ENCODE data around the gene FTH1.
"Not testable (repeated sequence)": the region's sequence is repeated elsewhere in the genome, so short reads cannot be mapped to it uniquely, and the experiment has no call there.

The FTH1 gene

GRCh38 chr11:61955422-61956135, 11.9 kb downstream of the FTH1 start:
- peak overlapping the region; percentile 42 for H3K4me2 ChIP-seq (ENCODE audit: low read length)
- H3K79me2 ChIP-seq: no peaks in the 10 kb centered on the region
- H3K36me3 ChIP-seq (ENCODE audit: control insufficient read depth, insufficient read depth, low read length): no peaks in the 10 kb centered on the region
- no peak overlapping the region for H3K9ac ChIP-seq
- H2AFZ ChIP-seq: peak overlapping the region; percentile 62
- no peaks in the 10 kb centered on the region for H3K27me3 ChIP-seq (ENCODE audit: control insufficient read depth, insufficient read depth, low read length)
- H3K4me3 ChIP-seq (ENCODE audit: low read depth, low read length): no peak overlapping the region
- peak overlapping the region; percentile 36 for H3K27ac ChIP-seq
- no peaks in the 10 kb centered on the region for H3K4me1 ChIP-seq
- TF ChIP-seq CTCF (IDR thresholded peaks at IDR 0.05): no peak
- H3K9me3 ChIP-seq (ENCODE audit: control insufficient read depth, low read length): no peaks in the 10 kb centered on the region

DNA sequence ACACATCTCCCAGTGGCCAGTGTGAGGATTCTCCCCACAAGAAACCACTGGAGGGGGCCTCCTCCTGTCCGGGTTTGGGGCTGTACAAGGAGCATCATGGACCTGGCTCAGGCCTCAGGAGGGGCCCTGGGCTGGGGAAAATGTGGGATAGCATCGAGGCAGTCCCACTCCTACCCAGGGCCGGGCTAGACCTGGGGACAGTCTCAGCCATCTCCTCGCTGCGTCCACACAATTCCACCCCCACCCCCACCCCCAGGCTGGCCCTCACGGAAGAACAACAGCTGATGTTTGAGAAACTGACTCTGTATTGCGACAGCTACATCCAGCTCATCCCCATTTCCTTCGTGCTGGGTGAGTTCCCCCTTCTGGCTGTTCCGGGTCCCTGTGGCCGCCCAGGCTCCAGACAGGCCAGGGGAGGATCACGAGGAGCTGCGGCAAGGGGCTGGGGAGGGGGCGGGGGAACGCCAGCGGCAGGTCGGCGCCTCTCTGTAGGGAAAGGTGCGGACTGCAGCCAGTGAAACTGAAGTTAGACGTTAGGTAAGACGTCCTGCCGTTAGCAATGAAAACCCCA, 12.5 kb downstream of the FTH1 start:
- Histone ChIP-seq H3K4me1 (no peaks in the 10 kb centered on the region), H3K9me3 (ENCODE audit: control insufficient read depth, low read length) (no peaks in the 10 kb centered on the region), H3K9ac (no peak overlapping the region), H3K27ac (peak overlapping the region; percentile 36), H2AFZ (peak overlapping the region; percentile 62), H3K4me3 (ENCODE audit: low read depth, low read length) (no peak overlapping the region), H3K4me2 (ENCODE audit: low read length) (no peak overlapping the region), H3K27me3 (ENCODE audit: control insufficient read depth, insufficient read depth, low read length) (no peaks in the 10 kb centered on the region), H3K79me2 (no peaks in the 10 kb centered on the region), H3K36me3 (ENCODE audit: control insufficient read depth, insufficient read depth, low read length) (no peaks in the 10 kb centered on the region)
- no peak for TF ChIP-seq CTCF (IDR thresholded peaks at IDR 0.05)

DNA sequence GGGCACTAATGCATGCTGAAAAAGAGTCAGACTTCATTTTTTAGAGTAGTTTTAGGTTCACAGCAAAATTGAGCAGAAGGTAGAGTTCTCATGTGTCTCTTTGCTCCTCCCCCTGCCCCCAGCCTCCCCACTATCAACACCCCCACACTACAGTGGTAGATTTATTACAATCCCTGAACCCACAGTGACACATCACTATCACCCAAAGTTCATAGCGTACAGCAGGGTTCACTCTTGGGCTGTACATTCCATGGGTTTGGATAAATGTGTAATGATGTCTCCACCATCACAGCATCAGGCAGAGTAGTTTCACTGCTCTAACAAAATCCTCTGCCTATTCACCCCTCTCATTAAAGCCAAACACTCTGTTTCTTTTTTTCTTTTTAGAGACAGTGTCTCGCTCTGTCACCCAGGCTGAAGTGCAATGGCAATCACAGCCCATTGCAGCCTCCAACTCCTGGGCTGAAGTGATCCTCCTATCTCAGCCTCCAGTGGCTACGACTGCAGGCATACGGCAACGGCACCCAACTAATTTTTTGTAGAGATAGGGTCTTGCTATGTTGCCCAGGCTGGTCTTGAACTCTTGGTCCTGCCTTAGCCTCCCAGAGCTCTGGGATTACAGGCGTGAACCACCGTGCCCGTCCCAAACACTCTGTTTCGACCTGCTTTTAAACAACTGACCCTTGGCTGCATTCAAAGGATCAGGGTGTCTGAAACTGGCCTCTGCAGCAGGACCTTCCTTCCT, 13.2 kb downstream of the FTH1 start:
- no peaks in the 10 kb centered on the region for H3K4me1 ChIP-seq
- no peak overlapping the region for H3K4me3 ChIP-seq (ENCODE audit: low read depth, low read length)
- no peaks in the 10 kb centered on the region for H3K36me3 ChIP-seq (ENCODE audit: control insufficient read depth, insufficient read depth, low read length)
- no peak overlapping the region for H3K9ac ChIP-seq
- H3K4me2 ChIP-seq (ENCODE audit: low read length): no peak overlapping the region
- no peaks in the 10 kb centered on the region for H3K79me2 ChIP-seq
- peak overlapping the region; percentile 62 for H2AFZ ChIP-seq
- no peak overlapping the region for H3K27ac ChIP-seq
- no peaks in the 10 kb centered on the region for H3K9me3 ChIP-seq (ENCODE audit: control insufficient read depth, low read length)
- H3K27me3 ChIP-seq (ENCODE audit: control insufficient read depth, insufficient read depth, low read length): no peaks in the 10 kb centered on the region
- no peak for TF ChIP-seq CTCF (IDR thresholded peaks at IDR 0.05)

- not testable (repeated sequence) for H3K27ac ChIP-seq; H2AFZ ChIP-seq; H3K4me1 ChIP-seq; H3K27me3 ChIP-seq (ENCODE audit: control insufficient read depth, insufficient read depth, low read length); H3K4me3 ChIP-seq (ENCODE audit: low read depth, low read length); H3K9me3 ChIP-seq (ENCODE audit: control insufficient read depth, low read length); H3K36me3 ChIP-seq (ENCODE audit: control insufficient read depth, insufficient read depth, low read length); H3K4me2 ChIP-seq (ENCODE audit: low read length); H3K9ac ChIP-seq; H3K79me2 ChIP-seq
Observed at GRCh38 chr11:61953632-61954031, 13.8 kb downstream of the FTH1 start.

- Histone ChIP-seq H3K4me1 (no peaks in the 10 kb centered on the region), H3K4me2 (ENCODE audit: low read length) (no peak overlapping the region), H3K36me3 (ENCODE audit: control insufficient read depth, insufficient read depth, low read length) (no peaks in the 10 kb centered on the region), H3K4me3 (ENCODE audit: low read depth, low read length) (no peak overlapping the region), H3K9me3 (ENCODE audit: control insufficient read depth, low read length) (no peaks in the 10 kb centered on the region), H2AFZ (no peak overlapping the region), H3K27me3 (ENCODE audit: control insufficient read depth, insufficient read depth, low read length) (no peaks in the 10 kb centered on the region), H3K27ac (no peak overlapping the region), H3K79me2 (no peaks in the 10 kb centered on the region), H3K9ac (no peak overlapping the region)
- TF ChIP-seq CTCF (IDR thresholded peaks at IDR 0.05): no peak
Observed at GRCh38 chr11:61952882-61953281, 14.6 kb downstream of the FTH1 start.

All from parathyroid adenoma (tissue), 2 donors.